ENCODE measurements around the gene PDHB. TPM values are rescaled to one million over a fixed set of nuclear protein-coding genes. Genes with fewer than 3 reads are reported as not detected.

The PDHB gene
- total RNA-seq, 5 donors from 2014 or later (not counting 1 experiment from before 2014, with no cell fraction given), result 27.0 to 54.2 (median 49.2) TPM

DNA sequence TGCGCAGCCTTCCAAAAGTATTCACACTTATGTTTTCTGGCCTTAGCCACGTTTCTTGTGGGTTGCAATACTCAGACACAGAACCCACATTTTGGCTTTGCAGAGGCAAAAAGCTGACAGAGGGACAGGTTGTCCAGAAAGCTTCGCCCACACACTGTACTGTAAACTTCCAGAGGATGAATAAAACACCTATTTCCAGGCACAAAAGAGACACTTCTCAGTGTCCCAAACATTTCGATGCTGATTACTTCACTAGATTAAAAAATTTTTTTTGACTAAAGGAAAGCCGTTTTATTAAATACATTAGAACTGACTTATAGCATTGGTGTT is 30.3 kb upstream of the PDHB start:
- Histone ChIP-seq H3K27ac (ENCODE audit: low read length) (no peak overlapping the region), H3K4me1 (ENCODE audit: control insufficient read depth in 1 of 2, extremely low read depth in 1 of 2, insufficient read depth in 2 of 2, low read length in 2 of 2) (peaks cover 0 to 6% of the 10 kb centered on the region in 2 experiments), H3K4me3 (ENCODE audit: control insufficient read depth in 1 of 2, extremely low read depth in 1 of 2, low read length in 1 of 2) (no peak overlapping the region), H3K9me3 (no peaks in the 10 kb centered on the region), H3K36me3 (ENCODE audit: control insufficient read depth in 2 of 2, extremely low read depth in 1 of 2, insufficient read depth in 1 of 2, low read length in 1 of 2) (no peaks in the 10 kb centered on the region), H3K27me3 (replicated peaks in 1 of 2; ENCODE audit: control insufficient read depth in 2 of 2, extremely low read depth in 1 of 2, insufficient read depth in 2 of 2, low read length in 1 of 2) (no peaks in the 10 kb centered on the region)
- Mint-ChIP-seq H3K36me3 (no peaks in the 10 kb centered on the region), H3K27ac (peak overlapping the region in 1 of 2 donors; percentile 23), H3K4me3 (peak overlapping the region in 1 of 3 donors; percentile 33), H3K4me1 (peaks cover 4 to 9% (median 9%) of the 10 kb centered on the region in 3 donors), H3K9me3 (no peaks in the 10 kb centered on the region), H3K27me3 (no peaks in the 10 kb centered on the region)
- ATAC-seq (replicated peaks in 1 of 4) (no peak), DNase-seq (no peak)
- ChIA-PET CTCF (interaction anchor here (0.5 to 1.3 kb wide), 3 partner anchors 8 to 70 kb away, joined by 3 to 4 read pairs (median 3); no protein-coding TSS in a partner anchor), POLR2A (no interaction called here)
- WGBS (ENCODE audit: insufficient coverage), result 0% methylated on average over 1 of the region's 5 CpGs

DNA sequence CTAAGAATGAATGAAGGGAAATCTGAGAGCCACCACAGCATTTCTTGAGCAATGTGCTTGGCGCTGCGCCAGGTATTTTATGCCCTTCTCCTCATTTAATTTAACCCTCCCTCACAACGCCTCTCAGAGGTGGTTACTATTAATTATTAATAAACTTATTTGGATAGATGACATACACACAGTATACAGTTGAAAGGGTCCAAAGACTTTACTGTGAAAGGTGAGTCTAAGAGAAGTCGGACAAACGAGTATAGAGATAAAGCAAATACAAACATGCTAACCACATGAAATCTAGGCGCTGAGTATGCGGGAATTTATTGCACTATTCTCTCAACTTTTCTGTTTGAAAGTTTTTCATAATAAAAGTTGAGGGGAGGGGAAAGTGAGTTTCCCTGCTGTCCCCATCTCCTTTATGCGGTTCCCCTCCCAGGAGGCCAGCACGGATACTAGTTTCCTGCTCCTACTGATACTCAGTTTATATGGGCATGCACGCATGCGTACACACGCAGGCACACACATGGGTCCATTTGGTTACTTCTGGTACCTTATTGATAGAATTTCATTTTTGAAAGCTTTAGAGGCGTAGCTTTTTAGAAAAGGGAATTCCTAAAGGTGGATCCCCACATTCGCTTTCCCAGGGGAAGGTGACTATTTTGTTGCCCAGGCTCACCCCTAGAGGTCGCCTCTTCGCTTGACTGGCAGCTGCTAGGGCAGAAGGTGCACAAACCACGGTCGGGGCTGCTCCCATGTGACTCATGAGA is 29.7 kb upstream of the PDHB start:
- H3K36me3 ChIP-seq (ENCODE audit: control insufficient read depth in 2 of 2, extremely low read depth in 1 of 2, insufficient read depth in 1 of 2, low read length in 1 of 2), result no peaks in the 10 kb centered on the region
- Mint-ChIP-seq H3K4me3 (peak overlapping the region in 1 of 3 donors; percentile 33), H3K36me3 (no peaks in the 10 kb centered on the region), H3K27me3 (no peaks in the 10 kb centered on the region), H3K9me3 (no peaks in the 10 kb centered on the region), H3K27ac (peak overlapping the region in 1 of 2 donors; percentile 23), H3K4me1 (peaks cover 4 to 9% (median 9%) of the 10 kb centered on the region in 3 donors)
- no peaks in the 10 kb centered on the region for H3K27me3 ChIP-seq (replicated peaks in 1 of 2; ENCODE audit: control insufficient read depth in 2 of 2, extremely low read depth in 1 of 2, insufficient read depth in 2 of 2, low read length in 1 of 2)
- ChIA-PET CTCF (interaction anchor here (0.5 to 1.3 kb wide), 3 partner anchors 9 to 70 kb away, joined by 3 to 4 read pairs (median 3); no protein-coding TSS in a partner anchor), POLR2A (no interaction called here)
- 30% methylated on average over 6 of the region's 18 CpGs for WGBS (ENCODE audit: insufficient coverage)
- no peak overlapping the region for H3K27ac ChIP-seq (ENCODE audit: low read length)
- peak; percentile 21 to 73 (median 51) for DNase-seq
- peaks cover 0 to 6% of the 10 kb centered on the region in 2 experiments for H3K4me1 ChIP-seq (ENCODE audit: control insufficient read depth in 1 of 2, extremely low read depth in 1 of 2, insufficient read depth in 2 of 2, low read length in 2 of 2)
- no peaks in the 10 kb centered on the region for H3K9me3 ChIP-seq
- peak; percentile 91 to 99 (median 95) for ATAC-seq (replicated peaks in 1 of 4)
- no peak overlapping the region for H3K4me3 ChIP-seq (ENCODE audit: control insufficient read depth in 1 of 2, extremely low read depth in 1 of 2, low read length in 1 of 2)

DNA sequence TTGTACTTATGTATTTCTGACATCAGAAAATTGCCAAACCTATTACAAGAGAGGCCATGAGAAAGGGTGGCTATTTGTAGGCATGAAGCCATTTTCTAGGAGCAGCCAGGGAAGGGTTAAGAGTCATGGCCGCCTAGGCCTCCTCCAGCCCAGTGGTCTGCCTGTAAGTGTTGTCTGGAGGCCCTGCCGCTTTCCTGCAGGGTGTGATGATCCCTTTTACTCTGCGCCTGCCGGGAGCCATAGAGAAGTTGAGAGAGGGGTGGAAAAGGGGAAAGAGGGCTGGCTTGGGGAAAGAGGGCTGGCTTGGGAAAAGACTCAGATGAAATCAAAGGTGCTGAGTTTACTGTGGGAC is 29.2 kb upstream of the PDHB start:
- no peak overlapping the region for H3K27ac Mint-ChIP-seq
- H3K9me3 Mint-ChIP-seq, result no peaks in the 10 kb centered on the region
- H3K36me3 Mint-ChIP-seq, result no peaks in the 10 kb centered on the region
- H3K4me3 Mint-ChIP-seq, result no peak overlapping the region
- no peak for DNase-seq
- H3K27me3 Mint-ChIP-seq, result no peaks in the 10 kb centered on the region
- no peaks in the 10 kb centered on the region for H3K27me3 ChIP-seq (replicated peaks in 1 of 2; ENCODE audit: control insufficient read depth in 2 of 2, extremely low read depth in 1 of 2, insufficient read depth in 2 of 2, low read length in 1 of 2)
- peaks cover 4 to 9% (median 9%) of the 10 kb centered on the region in 3 donors for H3K4me1 Mint-ChIP-seq
- H3K4me3 ChIP-seq (ENCODE audit: control insufficient read depth in 1 of 2, extremely low read depth in 1 of 2, low read length in 1 of 2), result no peak overlapping the region
- ChIA-PET CTCF (no interaction called here), POLR2A (no interaction called here)
- peaks cover 0 to 6% of the 10 kb centered on the region in 2 experiments for H3K4me1 ChIP-seq (ENCODE audit: control insufficient read depth in 1 of 2, extremely low read depth in 1 of 2, insufficient read depth in 2 of 2, low read length in 2 of 2)
- ATAC-seq (replicated peaks in 1 of 4), result no peak
- H3K27ac ChIP-seq (ENCODE audit: low read length), result no peak overlapping the region
- H3K36me3 ChIP-seq (ENCODE audit: control insufficient read depth in 2 of 2, extremely low read depth in 1 of 2, insufficient read depth in 1 of 2, low read length in 1 of 2), result no peaks in the 10 kb centered on the region
- WGBS (ENCODE audit: insufficient coverage), result 87% methylated on average over 4 of the region's 4 CpGs
- no peaks in the 10 kb centered on the region for H3K9me3 ChIP-seq

DNA sequence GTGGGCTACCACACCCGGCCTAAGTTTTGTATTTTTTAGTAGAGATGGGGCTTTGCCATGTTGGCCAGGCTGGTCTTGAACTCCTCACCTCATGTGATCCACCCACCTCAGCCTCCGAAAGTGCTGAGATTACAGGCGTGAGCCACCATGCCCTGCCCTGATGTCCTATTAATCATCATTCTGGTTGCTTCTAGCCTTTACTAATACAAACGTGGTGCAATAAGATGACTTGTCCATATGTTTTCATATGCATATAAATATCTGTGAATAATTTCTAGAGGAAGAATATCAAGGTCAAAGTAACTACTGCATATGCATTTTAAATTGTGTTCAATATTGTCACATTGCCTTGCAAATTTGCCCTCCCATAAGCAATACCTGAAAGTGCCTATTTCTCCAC is 25.5 kb upstream of the PDHB start:
- Mint-ChIP-seq H3K4me3 (no peak overlapping the region), H3K4me1 (peaks cover 4 to 9% (median 9%) of the 10 kb centered on the region in 3 donors), H3K27me3 (no peaks in the 10 kb centered on the region), H3K36me3 (peaks cover 10% of the 10 kb centered on the region), H3K9me3 (peaks cover 0 to 17% (median 12%) of the 10 kb centered on the region in 3 donors), H3K27ac (no peak overlapping the region)
- 90% methylated on average over 2 of the region's 4 CpGs for WGBS (ENCODE audit: insufficient coverage)
- H3K36me3 ChIP-seq (ENCODE audit: control insufficient read depth in 2 of 2, extremely low read depth in 1 of 2, insufficient read depth in 1 of 2, low read length in 1 of 2), result no peaks in the 10 kb centered on the region
- no peak for DNase-seq
- H3K27ac ChIP-seq (ENCODE audit: low read length), result no peak overlapping the region
- H3K27me3 ChIP-seq (replicated peaks in 1 of 2; ENCODE audit: control insufficient read depth in 2 of 2, extremely low read depth in 1 of 2, insufficient read depth in 2 of 2, low read length in 1 of 2), result peaks cover 0 to 2% of the 10 kb centered on the region in 2 experiments
- ChIA-PET POLR2A (interaction anchor here in 1 of 2 donors (0.6 kb wide), 1 partner anchor 36 kb away, joined by 3 read pairs; no protein-coding TSS in a partner anchor), CTCF (no interaction called here)
- H3K4me3 ChIP-seq (ENCODE audit: control insufficient read depth in 1 of 2, extremely low read depth in 1 of 2, low read length in 1 of 2), result no peak overlapping the region
- H3K4me1 ChIP-seq (ENCODE audit: control insufficient read depth in 1 of 2, extremely low read depth in 1 of 2, insufficient read depth in 2 of 2, low read length in 2 of 2), result peaks cover 0 to 6% of the 10 kb centered on the region in 2 experiments
- no peak for ATAC-seq (replicated peaks in 1 of 4)
- H3K9me3 ChIP-seq, result no peaks in the 10 kb centered on the region

DNA sequence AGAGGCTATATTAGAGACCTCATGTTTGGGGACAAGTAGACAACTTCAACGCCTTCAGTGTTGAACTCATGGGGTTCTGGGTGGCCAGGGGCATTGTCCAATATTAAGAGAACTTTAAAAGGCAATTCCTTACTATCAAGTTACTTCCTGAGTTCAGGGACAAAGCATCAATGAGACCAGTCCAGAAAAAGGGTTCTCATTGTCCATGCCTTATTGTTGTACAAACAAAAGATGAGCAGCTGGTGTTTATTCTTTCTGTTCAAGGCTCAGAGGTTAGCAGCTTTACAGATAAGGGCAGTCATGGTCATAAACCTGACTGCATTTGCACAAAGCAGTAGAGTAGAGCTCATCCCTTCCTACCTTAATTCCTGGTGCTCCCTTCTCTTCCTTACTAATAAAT is 18.5 kb upstream of the PDHB start:
- H3K9me3 Mint-ChIP-seq, result peaks cover 4 to 26% (median 20%) of the 10 kb centered on the region in 3 donors
- ChIA-PET POLR2A (no interaction called here), CTCF (interaction anchor here (0.6 to 0.7 kb wide), 2 partner anchors 27 to 523 kb away, joined by 3 read pairs; no protein-coding TSS in a partner anchor)
- WGBS (ENCODE audit: insufficient coverage), result no CpG with 5 or more reads among the region's 1 CpG
- H3K27ac Mint-ChIP-seq, result no peak overlapping the region
- Histone ChIP-seq H3K9me3 (no peaks in the 10 kb centered on the region), H3K27ac (ENCODE audit: low read length) (no peak overlapping the region), H3K27me3 (replicated peaks in 1 of 2; ENCODE audit: control insufficient read depth in 2 of 2, extremely low read depth in 1 of 2, insufficient read depth in 2 of 2, low read length in 1 of 2) (peaks cover 0 to 4% of the 10 kb centered on the region in 2 experiments), H3K4me1 (ENCODE audit: control insufficient read depth in 1 of 2, extremely low read depth in 1 of 2, insufficient read depth in 2 of 2, low read length in 2 of 2) (no peaks in the 10 kb centered on the region), H3K4me3 (ENCODE audit: control insufficient read depth in 1 of 2, extremely low read depth in 1 of 2, low read length in 1 of 2) (no peak overlapping the region), H3K36me3 (ENCODE audit: control insufficient read depth in 2 of 2, extremely low read depth in 1 of 2, insufficient read depth in 1 of 2, low read length in 1 of 2) (no peaks in the 10 kb centered on the region)
- H3K4me3 Mint-ChIP-seq, result no peak overlapping the region
- DNase-seq (no peak), ATAC-seq (replicated peaks in 1 of 4) (no peak)
- peaks cover 0 to 2% (median 2%) of the 10 kb centered on the region in 3 donors for H3K4me1 Mint-ChIP-seq
- peaks cover 13% of the 10 kb centered on the region for H3K36me3 Mint-ChIP-seq
- no peaks in the 10 kb centered on the region for H3K27me3 Mint-ChIP-seq

DNA sequence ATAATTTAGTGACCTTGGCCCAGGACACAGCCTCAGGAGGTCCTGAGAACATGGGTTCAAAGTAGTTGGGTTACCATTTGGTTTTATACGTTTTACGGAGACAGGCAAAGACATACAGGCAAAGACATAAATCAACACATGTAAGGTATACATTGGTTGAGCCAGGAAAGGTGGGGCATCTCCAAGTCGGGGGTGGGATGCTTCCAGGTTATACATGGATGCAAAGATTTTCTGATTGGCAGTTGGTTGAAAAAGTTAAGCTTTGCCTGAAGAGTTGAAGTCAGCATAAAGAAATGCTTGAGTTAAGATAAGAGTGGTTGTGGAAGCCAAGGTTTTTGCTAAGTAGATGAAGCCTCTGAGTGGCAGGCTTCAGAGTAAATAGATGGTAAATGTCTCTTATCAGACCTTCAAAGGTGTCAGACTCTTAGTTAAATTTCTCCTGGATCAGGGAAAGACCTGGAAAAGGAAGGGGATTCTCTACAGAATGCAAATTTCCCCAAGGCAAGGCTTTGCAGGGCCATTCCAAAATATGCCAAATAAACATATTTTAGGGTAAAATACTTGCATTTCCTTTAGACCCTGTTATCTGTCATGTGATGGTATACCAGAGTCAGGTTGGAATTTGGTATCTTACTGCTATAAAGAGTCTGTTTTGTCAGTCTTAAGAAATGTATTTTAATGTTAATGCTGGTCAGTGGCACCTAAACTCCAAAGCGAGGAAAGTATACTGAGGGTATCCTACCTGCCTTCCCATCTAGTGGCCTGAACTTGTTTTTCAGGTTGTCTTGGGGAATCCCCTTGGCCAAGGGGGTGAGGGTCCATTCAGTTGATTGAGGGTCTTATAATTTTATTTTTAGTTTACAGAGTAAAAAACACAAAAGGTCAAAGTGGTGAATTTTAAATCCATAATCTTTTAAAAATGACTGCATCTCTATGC is 8.2 kb upstream of the PDHB start:
- ChIA-PET CTCF (no interaction called here), POLR2A (no interaction called here)
- no peaks in the 10 kb centered on the region for H3K4me1 ChIP-seq (ENCODE audit: control insufficient read depth in 1 of 2, extremely low read depth in 1 of 2, insufficient read depth in 2 of 2, low read length in 2 of 2)
- H3K36me3 ChIP-seq (ENCODE audit: control insufficient read depth in 2 of 2, extremely low read depth in 1 of 2, insufficient read depth in 1 of 2, low read length in 1 of 2), result no peaks in the 10 kb centered on the region
- ATAC-seq (replicated peaks in 1 of 4), result no peak
- WGBS (ENCODE audit: insufficient coverage), result no CpG with 5 or more reads among the region's 4 CpGs
- H3K9me3 Mint-ChIP-seq, result no peaks in the 10 kb centered on the region
- no peak overlapping the region for H3K4me3 Mint-ChIP-seq
- H3K36me3 Mint-ChIP-seq, result no peaks in the 10 kb centered on the region
- H3K4me3 ChIP-seq (ENCODE audit: control insufficient read depth in 1 of 2, extremely low read depth in 1 of 2, low read length in 1 of 2), result no peak overlapping the region
- H3K27me3 Mint-ChIP-seq, result no peaks in the 10 kb centered on the region
- H3K27ac ChIP-seq (ENCODE audit: low read length), result no peak overlapping the region
- H3K27me3 ChIP-seq (replicated peaks in 1 of 2; ENCODE audit: control insufficient read depth in 2 of 2, extremely low read depth in 1 of 2, insufficient read depth in 2 of 2, low read length in 1 of 2), result no peaks in the 10 kb centered on the region
- DNase-seq, result no peak
- H3K9me3 ChIP-seq, result no peaks in the 10 kb centered on the region
- H3K4me1 Mint-ChIP-seq, result no peaks in the 10 kb centered on the region
- no peak overlapping the region for H3K27ac Mint-ChIP-seq

Measured in T-cell (primary cell).